ENCODE measurements around the gene LMBR1L. TPM values are rescaled to one million over a fixed set of nuclear protein-coding genes. Genes with fewer than 3 reads are reported as not detected.
"Not testable (repeated sequence)": the region's sequence is repeated elsewhere in the genome, so short reads cannot be mapped to it uniquely, and the experiment has no call there.

The LMBR1L gene
- total RNA-seq, 1 experiment from 2014 or later = 26.4 TPM

GRCh38 chr12:49130151-49131050 lies 19.8 kb upstream of the LMBR1L start:
- BruUV-seq (replicated peaks) = no TSS peak
- TF ChIP-seq, protein P1, sequence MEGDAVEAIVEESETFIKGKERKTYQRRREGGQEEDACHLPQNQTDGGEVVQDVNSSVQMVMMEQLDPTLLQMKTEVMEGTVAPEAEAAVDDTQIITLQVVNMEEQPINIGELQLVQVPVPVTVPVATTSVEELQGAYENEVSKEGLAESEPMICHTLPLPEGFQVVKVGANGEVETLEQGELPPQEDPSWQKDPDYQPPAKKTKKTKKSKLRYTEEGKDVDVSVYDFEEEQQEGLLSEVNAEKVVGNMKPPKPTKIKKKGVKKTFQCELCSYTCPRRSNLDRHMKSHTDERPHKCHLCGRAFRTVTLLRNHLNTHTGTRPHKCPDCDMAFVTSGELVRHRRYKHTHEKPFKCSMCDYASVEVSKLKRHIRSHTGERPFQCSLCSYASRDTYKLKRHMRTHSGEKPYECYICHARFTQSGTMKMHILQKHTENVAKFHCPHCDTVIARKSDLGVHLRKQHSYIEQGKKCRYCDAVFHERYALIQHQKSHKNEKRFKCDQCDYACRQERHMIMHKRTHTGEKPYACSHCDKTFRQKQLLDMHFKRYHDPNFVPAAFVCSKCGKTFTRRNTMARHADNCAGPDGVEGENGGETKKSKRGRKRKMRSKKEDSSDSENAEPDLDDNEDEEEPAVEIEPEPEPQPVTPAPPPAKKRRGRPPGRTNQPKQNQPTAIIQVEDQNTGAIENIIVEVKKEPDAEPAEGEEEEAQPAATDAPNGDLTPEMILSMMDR (IDR thresholded peaks at IDR 0.05; ENCODE audit: unreplicated experiment) = peak; percentile 72
- peaks cover 8% of the 10 kb centered on the region for H3K4me1 Mint-ChIP-seq (ENCODE audit: low read depth, unreplicated experiment)
- H3K27ac Mint-ChIP-seq (ENCODE audit: unreplicated experiment) = peak overlapping the region; percentile 91
- CTCF ChIA-PET = interaction anchor here (0.5 to 1.9 kb wide), 11 partner anchors 9 to 134 kb away, joined by 3 to 13 read pairs (median 4); partner anchors contain the start of genes RHEBL1, TUBA1A and TUBA1C
- peak; percentile 92 for DNase-seq
- no peaks in the 10 kb centered on the region for H3K27me3 Mint-ChIP-seq (ENCODE audit: unreplicated experiment)
- intact Hi-C loops (cut with micrococcal nuclease; ENCODE audit: unreplicated experiment) = no loop called here
- H3K9me3 Mint-ChIP-seq (ENCODE audit: low read depth, unreplicated experiment) = no peaks in the 10 kb centered on the region
- peak overlapping the region; percentile 86 for H3K4me3 Mint-ChIP-seq (ENCODE audit: low read depth, unreplicated experiment)
- peaks cover 38% of the 10 kb centered on the region for H3K36me3 Mint-ChIP-seq (ENCODE audit: insufficient read depth, unreplicated experiment)

DNA sequence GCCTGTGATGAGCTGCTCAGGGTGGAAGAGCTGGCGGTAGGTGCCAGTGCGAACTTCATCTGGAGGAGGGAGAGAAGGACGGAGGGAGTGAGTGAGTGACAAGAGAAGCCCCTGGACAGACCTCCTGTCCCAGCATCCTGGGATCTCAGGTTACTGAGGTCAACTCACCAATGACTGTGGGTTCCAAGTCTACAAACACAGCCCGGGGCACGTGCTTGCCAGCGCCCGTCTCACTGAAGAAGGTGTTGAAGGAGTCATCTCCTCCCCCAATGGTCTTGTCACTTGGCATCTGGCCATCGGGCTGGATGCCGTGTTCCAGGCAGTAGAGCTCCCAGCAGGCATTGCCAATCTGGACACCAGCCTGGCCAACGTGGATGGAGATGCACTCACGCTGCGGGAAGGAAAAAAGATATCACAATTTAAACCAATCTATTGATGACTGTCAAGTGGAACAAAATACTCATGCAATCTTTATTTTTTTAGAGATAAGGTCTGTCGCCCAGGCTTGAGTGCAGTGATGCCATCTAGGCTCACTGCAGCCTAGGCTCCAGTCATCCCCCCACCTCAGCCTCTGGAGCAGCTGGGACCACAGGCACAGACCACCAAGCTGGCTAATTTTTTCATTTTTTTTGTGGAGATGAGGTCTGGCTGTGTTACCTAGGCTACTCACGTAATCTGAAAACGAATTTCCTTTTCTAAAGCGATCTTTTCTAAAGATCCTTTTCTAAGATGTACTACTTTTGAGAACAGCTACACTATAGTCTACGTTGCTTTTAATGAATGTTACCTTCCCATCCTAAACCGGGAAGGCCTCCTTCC lies 18.9 kb upstream of the LMBR1L start:
- Mint-ChIP-seq H3K4me3 (ENCODE audit: low read depth, unreplicated experiment) (peak overlapping the region; percentile 86), H3K4me1 (ENCODE audit: low read depth, unreplicated experiment) (peaks cover 8% of the 10 kb centered on the region), H3K27ac (ENCODE audit: unreplicated experiment) (peak overlapping the region; percentile 91), H3K36me3 (ENCODE audit: insufficient read depth, unreplicated experiment) (peaks cover 38% of the 10 kb centered on the region), H3K9me3 (ENCODE audit: low read depth, unreplicated experiment) (no peaks in the 10 kb centered on the region), H3K27me3 (ENCODE audit: unreplicated experiment) (no peaks in the 10 kb centered on the region)
- no TSS peak for BruUV-seq (replicated peaks)
- TF ChIP-seq, protein P1 (IDR thresholded peaks at IDR 0.05; ENCODE audit: unreplicated experiment) = no peak
- CTCF ChIA-PET = interaction anchor here (0.6 to 1.9 kb wide), 8 partner anchors 8 to 128 kb away, joined by 3 to 13 read pairs (median 4); partner anchors contain the start of genes RHEBL1 and TUBA1A
- DNase-seq = no peak
- intact Hi-C loops (cut with micrococcal nuclease; ENCODE audit: unreplicated experiment) = no loop called here

DNA sequence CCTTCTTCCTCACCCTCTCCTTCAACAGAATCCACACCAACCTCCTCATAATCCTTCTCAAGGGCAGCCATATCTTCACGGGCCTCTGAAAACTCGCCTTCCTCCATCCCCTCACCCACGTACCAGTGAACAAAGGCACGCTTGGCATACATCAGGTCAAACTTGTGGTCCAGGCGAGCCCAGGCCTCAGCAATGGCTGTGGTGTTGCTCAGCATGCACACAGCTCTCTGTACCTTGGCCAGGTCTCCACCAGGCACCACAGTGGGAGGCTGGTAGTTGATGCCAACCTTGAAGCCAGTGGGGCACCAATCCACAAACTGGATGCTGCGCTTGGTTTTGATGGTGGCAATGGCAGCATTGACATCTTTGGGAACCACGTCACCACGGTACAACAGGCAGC lies 17.3 kb upstream of the LMBR1L start:
- intact Hi-C loops (cut with micrococcal nuclease; ENCODE audit: unreplicated experiment); H3K27ac Mint-ChIP-seq (ENCODE audit: unreplicated experiment); H3K4me3 Mint-ChIP-seq (ENCODE audit: low read depth, unreplicated experiment); H3K4me1 Mint-ChIP-seq (ENCODE audit: low read depth, unreplicated experiment); H3K27me3 Mint-ChIP-seq (ENCODE audit: unreplicated experiment); CTCF ChIA-PET; H3K9me3 Mint-ChIP-seq (ENCODE audit: low read depth, unreplicated experiment); DNase-seq: not testable (repeated sequence)
- BruUV-seq (replicated peaks) = TSS peak; percentile 58
- peaks cover 38% of the 10 kb centered on the region for H3K36me3 Mint-ChIP-seq (ENCODE audit: insufficient read depth, unreplicated experiment)

DNA sequence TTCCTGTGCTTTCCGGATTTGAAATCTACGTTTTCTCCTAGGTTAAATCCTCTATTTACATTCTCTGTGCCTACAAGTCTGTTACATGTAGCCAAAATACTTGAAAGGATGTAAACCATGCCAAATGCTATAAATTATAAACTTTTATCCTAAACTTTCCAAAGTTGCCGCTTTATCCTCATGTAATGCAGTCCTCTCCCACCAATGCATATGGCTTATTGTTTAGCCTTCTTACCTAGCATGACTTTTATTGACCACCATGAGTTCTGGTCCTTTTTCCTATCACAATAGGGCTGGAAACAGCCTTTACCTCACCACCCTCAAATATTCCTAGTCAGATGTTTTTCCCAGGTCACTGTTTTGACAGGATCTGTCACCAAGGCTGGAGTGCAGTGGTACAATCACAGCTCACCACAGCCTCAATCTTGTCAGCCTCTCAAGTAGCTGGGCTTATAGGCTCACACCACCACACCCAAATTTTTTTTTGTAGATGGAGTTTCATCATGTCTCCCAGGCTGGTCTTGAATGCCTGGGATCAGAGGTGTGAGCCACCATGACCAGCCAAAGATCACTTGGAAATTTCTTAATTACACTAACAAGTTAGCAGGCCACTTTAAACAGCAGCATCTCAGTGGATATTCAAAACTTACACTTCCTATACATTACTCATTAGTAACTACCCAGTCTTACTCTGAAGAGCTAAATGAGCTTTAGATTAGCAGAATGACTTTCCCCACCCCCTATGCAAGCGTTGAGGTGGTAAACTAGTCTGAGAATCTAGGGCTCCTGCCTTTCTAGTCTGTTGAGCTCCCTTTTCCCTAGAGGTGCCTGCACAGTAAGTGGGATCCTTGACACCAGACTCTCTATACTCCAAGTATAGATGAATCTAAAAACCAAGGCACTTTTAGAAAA lies 16.5 kb upstream of the LMBR1L start:
- Mint-ChIP-seq H3K27ac (ENCODE audit: unreplicated experiment) (no peak overlapping the region), H3K4me3 (ENCODE audit: low read depth, unreplicated experiment) (no peak overlapping the region), H3K9me3 (ENCODE audit: low read depth, unreplicated experiment) (no peaks in the 10 kb centered on the region), H3K27me3 (ENCODE audit: unreplicated experiment) (no peaks in the 10 kb centered on the region), H3K4me1 (ENCODE audit: low read depth, unreplicated experiment) (peaks cover 6% of the 10 kb centered on the region), H3K36me3 (ENCODE audit: insufficient read depth, unreplicated experiment) (peaks cover 37% of the 10 kb centered on the region)
- TF ChIP-seq, protein P1 (IDR thresholded peaks at IDR 0.05; ENCODE audit: unreplicated experiment) = no peak
- CTCF ChIA-PET = no interaction called here
- intact Hi-C loops (cut with micrococcal nuclease; ENCODE audit: unreplicated experiment) = no loop called here
- no TSS peak for BruUV-seq (replicated peaks)
- no peak for DNase-seq
